Measurements from ENCODE around the gene ZPLD1. TPM values are rescaled to one million over a fixed set of nuclear protein-coding genes. Genes with fewer than 3 reads are reported as not detected.

ZPLD1 gene
- total and polyA plus RNA-seq, 12 donors, result 0.06 to 0.10 TPM; not detected in 10

DNA sequence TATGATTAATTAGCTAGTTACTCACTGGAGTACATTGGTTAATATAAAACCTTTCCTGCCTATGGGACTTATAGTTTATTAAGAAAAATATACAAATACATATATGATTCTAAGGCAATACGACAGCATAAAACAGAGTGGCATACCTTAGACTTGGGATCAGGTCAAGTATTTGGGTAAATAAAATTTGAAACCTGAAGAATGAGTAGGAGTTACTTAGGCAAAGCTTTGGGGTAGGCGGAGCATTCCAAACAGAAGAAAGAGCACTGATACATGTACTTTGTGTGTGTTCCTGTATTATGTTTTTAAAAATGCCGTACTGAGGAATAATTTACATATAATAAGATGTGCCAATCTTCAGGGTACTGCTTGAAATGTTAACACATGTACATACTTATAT, 15.1 kb downstream of the ZPLD1 start:
- H3K4me3 ChIP-seq, result no peak overlapping the region
- H3K4me1 ChIP-seq (replicated peaks in 1 of 2), result no peaks in the 10 kb centered on the region
- no peak overlapping the region for H3K27ac ChIP-seq
- intact Hi-C loops (cut with DNase I), result no loop called here
- no peaks in the 10 kb centered on the region for H3K27me3 ChIP-seq
- 75 to 88% (median 85%) methylated on average over 3 of the region's 3 CpGs for WGBS, 4 donors
- H3K36me3 ChIP-seq (replicated peaks in 1 of 2), result no peaks in the 10 kb centered on the region
- TF ChIP-seq, protein P1, sequence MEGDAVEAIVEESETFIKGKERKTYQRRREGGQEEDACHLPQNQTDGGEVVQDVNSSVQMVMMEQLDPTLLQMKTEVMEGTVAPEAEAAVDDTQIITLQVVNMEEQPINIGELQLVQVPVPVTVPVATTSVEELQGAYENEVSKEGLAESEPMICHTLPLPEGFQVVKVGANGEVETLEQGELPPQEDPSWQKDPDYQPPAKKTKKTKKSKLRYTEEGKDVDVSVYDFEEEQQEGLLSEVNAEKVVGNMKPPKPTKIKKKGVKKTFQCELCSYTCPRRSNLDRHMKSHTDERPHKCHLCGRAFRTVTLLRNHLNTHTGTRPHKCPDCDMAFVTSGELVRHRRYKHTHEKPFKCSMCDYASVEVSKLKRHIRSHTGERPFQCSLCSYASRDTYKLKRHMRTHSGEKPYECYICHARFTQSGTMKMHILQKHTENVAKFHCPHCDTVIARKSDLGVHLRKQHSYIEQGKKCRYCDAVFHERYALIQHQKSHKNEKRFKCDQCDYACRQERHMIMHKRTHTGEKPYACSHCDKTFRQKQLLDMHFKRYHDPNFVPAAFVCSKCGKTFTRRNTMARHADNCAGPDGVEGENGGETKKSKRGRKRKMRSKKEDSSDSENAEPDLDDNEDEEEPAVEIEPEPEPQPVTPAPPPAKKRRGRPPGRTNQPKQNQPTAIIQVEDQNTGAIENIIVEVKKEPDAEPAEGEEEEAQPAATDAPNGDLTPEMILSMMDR (IDR thresholded peaks at IDR 0.05), result no peak
- no peak for TF ChIP-seq POLR2A (IDR thresholded peaks at IDR 0.05)
- DNase-seq, result no peak
- no peaks in the 10 kb centered on the region for H3K9me3 ChIP-seq (replicated peaks in 1 of 3)

DNA sequence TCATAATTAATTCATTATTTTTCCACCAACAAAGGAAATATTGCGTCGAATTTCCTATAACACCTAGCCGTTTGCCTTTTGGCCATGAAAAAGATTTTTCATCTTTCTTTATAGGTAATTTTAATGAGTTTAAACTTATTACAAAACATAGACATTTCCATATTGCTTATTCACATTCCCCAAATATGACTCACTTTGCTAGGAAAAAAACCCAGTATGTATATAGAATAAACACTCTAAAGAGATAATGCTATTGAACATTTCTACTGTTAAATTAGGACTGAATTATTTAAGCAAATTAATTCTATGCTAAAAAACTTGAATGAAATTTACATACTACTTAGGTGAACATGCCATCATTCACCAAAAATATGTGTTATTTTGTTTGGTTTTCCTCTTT, 16.2 kb downstream of the ZPLD1 start:
- DNase-seq, result no peak
- Histone ChIP-seq H3K27ac (no peak overlapping the region), H3K27me3 (no peaks in the 10 kb centered on the region), H3K4me1 (replicated peaks in 1 of 2) (no peaks in the 10 kb centered on the region), H3K36me3 (replicated peaks in 1 of 2) (no peaks in the 10 kb centered on the region), H3K9me3 (replicated peaks in 1 of 3) (no peaks in the 10 kb centered on the region), H3K4me3 (no peak overlapping the region)
- TF ChIP-seq, protein P1 (IDR thresholded peaks at IDR 0.05), result no peak
- TF ChIP-seq POLR2A (IDR thresholded peaks at IDR 0.05), result no peak
- intact Hi-C loops (cut with DNase I), result no loop called here
- 91% methylated on average over 3 of the region's 3 CpGs for WGBS, 4 donors

DNA sequence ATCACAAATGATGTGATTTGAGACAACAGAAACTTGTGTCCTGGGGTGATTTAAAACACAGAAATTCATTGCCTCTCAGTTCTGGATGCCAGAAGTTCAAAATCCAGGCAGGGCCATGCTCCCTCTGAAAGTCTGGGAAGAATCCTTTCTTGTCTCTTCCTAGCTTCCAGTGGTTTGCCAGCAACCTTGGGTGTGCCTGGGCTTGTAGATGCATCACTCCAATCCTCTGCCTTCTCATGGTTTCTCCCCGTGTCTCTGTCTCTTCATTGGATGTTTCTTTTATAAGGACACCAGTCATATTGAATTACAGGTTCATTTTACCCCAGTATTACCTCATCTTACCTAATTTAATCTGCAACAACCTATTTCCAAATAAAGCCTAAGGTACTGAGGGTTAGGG, 16.7 kb downstream of the ZPLD1 start:
- intact Hi-C loops (cut with DNase I), result no loop called here
- TF ChIP-seq, protein P1 (IDR thresholded peaks at IDR 0.05), result no peak
- TF ChIP-seq POLR2A (IDR thresholded peaks at IDR 0.05), result no peak
- no peak overlapping the region for H3K27ac ChIP-seq

GRCh38 chr3:102454181-102454580, 19.4 kb downstream of the ZPLD1 start:
- TF ChIP-seq, protein P1 (IDR thresholded peaks at IDR 0.05), result no peak
- no peak for TF ChIP-seq POLR2A (IDR thresholded peaks at IDR 0.05)
- DNase-seq, result no peak
- 51 to 60% (median 55%) methylated on average over 3 of the region's 3 CpGs for WGBS, 4 donors
- Histone ChIP-seq H3K4me1 (replicated peaks in 1 of 2) (no peaks in the 10 kb centered on the region), H3K27me3 (no peaks in the 10 kb centered on the region), H3K9me3 (replicated peaks in 1 of 3) (no peaks in the 10 kb centered on the region), H3K4me3 (no peak overlapping the region), H3K36me3 (replicated peaks in 1 of 2) (no peaks in the 10 kb centered on the region), H3K27ac (no peak overlapping the region)
- intact Hi-C loops (cut with DNase I), result no loop called here

More for the DNA sequence above, 16.7 kb downstream of the ZPLD1 start:
- DNase-seq, result no peak
- Histone ChIP-seq H3K9me3 (replicated peaks in 1 of 3) (no peaks in the 10 kb centered on the region), H3K36me3 (replicated peaks in 1 of 2) (no peaks in the 10 kb centered on the region), H3K4me3 (no peak overlapping the region), H3K27me3 (no peaks in the 10 kb centered on the region), H3K4me1 (replicated peaks in 1 of 2) (no peaks in the 10 kb centered on the region)
- 67 to 78% (median 76%) methylated on average over 1 of the region's 1 CpG for WGBS, 4 donors

Data from adrenal gland (tissue), 12 donors.